ENCODE measurements around the gene HSF5. TPM values are rescaled to one million over a fixed set of nuclear protein-coding genes. Genes with fewer than 3 reads are reported as not detected.

Gene HSF5
- total and polyA plus RNA-seq, 2 of the 13 experiments (the other 11 are each of a cell fraction or from before 2014, with no cell fraction given) = not detected

DNA sequence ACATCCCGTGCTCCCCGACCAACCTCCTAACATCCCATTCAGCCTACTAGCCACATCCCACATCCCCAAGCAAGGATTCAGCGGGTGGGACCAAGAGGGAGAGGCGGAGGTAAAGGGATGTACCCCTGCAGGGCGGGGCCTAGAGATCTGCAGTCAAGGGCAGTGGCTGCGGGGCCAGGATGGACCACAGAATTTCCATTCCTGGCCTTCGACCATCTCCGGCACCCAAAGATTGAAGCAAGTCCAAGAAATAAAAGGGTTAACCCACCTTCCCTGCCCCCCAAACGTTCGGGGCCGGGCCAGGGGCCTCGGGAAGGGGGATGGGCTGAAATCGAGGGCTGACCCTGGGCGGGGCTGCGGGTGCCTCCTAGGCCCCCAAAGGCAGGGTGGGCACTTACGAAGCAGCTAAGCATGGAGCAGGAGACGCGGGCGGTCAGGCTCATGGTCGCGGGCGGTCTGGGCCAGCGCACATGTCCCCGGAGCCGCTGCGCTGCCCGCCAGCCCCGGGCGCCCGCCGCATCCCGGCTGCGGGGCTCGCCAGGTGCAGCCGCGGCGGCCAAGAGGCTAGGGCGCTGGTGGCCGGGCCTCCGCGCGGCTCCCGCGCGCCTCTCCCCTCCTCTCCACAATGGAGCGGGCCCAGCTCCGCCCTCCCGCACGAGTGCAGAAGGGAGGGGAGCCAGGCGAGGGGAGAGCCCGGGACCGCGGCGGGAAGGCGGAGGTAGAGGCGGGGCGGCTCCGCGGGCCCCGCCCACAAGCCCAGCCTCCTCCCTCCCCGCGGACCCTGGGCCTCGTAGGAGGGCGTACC lies 26.0 kb upstream of the HSF5 start, which contains the start of gene MTMR4 (continued):
- peak; percentile 64; the same call in 1 of the 2 replicates for TF ChIP-seq HDAC1 (CRISPR knock-in tag; IDR thresholded peaks at IDR 0.05)
- TF ChIP-seq HES4 (CRISPR knock-in tag; IDR thresholded peaks at IDR 0.05; ENCODE audit: borderline replicate concordance) = peak; percentile 40; the same call in 1 of the 2 replicates
- peak; percentile 23; the same call in 1 of the 2 replicates for TF ChIP-seq IRF2 (CRISPR knock-in tag; IDR thresholded peaks at IDR 0.05)
- no peak for TF ChIP-seq SMYD3 (CRISPR knock-in tag; IDR thresholded peaks at IDR 0.05)
- no peak for TF ChIP-seq ZC3H13 (CRISPR knock-in tag; IDR thresholded peaks at IDR 0.05)
- TF ChIP-seq CENPX (CRISPR knock-in tag; IDR thresholded peaks at IDR 0.05) = no peak
- no peak for TF ChIP-seq ZSCAN12 (CRISPR knock-in tag; IDR thresholded peaks at IDR 0.05)
- no peak for TF ChIP-seq ZFAT (CRISPR knock-in tag; conservative IDR thresholded peaks at IDR 0.05)
- no peak for TF ChIP-seq ZBTB4 (CRISPR knock-in tag; IDR thresholded peaks at IDR 0.05; ENCODE audit: borderline replicate concordance)
- TF ChIP-seq ZBTB8A (CRISPR knock-in tag; IDR thresholded peaks at IDR 0.05; ENCODE audit: borderline replicate concordance, low read depth) = no peak
- no peak for TF ChIP-seq HMGA1 (CRISPR knock-in tag; conservative IDR thresholded peaks at IDR 0.05)
- TF ChIP-seq ZFYVE20 (CRISPR knock-in tag; IDR thresholded peaks at IDR 0.05; ENCODE audit: borderline replicate concordance, low read depth) = no peak
- TF ChIP-seq ZNF34 (CRISPR knock-in tag; IDR thresholded peaks at IDR 0.05; ENCODE audit: borderline replicate concordance) = peak; percentile 84; the same call in 1 of the 2 replicates
- TF ChIP-seq, protein P1, sequence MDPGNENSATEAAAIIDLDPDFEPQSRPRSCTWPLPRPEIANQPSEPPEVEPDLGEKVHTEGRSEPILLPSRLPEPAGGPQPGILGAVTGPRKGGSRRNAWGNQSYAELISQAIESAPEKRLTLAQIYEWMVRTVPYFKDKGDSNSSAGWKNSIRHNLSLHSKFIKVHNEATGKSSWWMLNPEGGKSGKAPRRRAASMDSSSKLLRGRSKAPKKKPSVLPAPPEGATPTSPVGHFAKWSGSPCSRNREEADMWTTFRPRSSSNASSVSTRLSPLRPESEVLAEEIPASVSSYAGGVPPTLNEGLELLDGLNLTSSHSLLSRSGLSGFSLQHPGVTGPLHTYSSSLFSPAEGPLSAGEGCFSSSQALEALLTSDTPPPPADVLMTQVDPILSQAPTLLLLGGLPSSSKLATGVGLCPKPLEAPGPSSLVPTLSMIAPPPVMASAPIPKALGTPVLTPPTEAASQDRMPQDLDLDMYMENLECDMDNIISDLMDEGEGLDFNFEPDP (CRISPR knock-in tag; conservative IDR thresholded peaks at IDR 0.05) = no peak
- TF ChIP-seq ARNT2 (CRISPR knock-in tag; IDR thresholded peaks at IDR 0.05; ENCODE audit: low read depth) = peak; percentile 59; the same call in 1 of the 2 replicates
- TF ChIP-seq, protein P2, sequence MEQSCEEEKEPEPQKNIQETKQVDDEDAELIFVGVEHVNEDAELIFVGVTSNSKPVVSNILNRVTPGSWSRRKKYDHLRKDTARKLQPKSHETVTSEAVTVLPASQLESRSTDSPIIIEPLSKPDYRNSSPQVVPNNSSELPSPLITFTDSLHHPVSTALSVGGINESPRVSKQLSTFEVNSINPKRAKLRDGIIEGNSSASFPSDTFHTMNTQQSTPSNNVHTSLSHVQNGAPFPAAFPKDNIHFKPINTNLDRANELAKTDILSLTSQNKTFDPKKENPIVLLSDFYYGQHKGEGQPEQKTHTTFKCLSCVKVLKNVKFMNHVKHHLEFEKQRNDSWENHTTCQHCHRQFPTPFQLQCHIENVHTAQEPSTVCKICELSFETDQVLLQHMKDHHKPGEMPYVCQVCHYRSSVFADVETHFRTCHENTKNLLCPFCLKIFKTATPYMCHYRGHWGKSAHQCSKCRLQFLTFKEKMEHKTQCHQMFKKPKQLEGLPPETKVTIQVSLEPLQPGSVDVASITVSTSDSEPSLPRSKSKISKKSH (CRISPR knock-in tag; IDR thresholded peaks at IDR 0.05; ENCODE audit: borderline replicate concordance) = no peak
- TF ChIP-seq FOXO1 (CRISPR knock-in tag; IDR thresholded peaks at IDR 0.05) = peak; percentile 25; the same call in 1 of the 2 replicates
- TF ChIP-seq FIP1L1 (IDR thresholded peaks at IDR 0.05; ENCODE audit: borderline replicate concordance, insufficient read depth, low read depth, low read length) = no peak
- no peak for TF ChIP-seq ZBTB33 (CRISPR knock-in tag; IDR thresholded peaks at IDR 0.05)

All from HepG2 (cell line).